ENCODE results near the gene GPN1. TPM values are rescaled to one million over a fixed set of nuclear protein-coding genes. Genes with fewer than 3 reads are reported as not detected.
A peak's percentile ranks its signal among the peaks of the same experiment; 100 is the strongest.

Gene GPN1
- total and polyA plus RNA-seq, 8 donors = 10.1 to 68.7 (median 29.9) TPM

GRCh38 chr2:27655155-27655951, 26.5 kb downstream of the GPN1 start:
- peaks cover 57 to 99% (median 99%) of the 10 kb centered on the region in 4 donors for H3K36me3 ChIP-seq
- H3K27ac ChIP-seq = no peak overlapping the region
- no peaks in the 10 kb centered on the region for H3K27me3 ChIP-seq
- 57 to 74% (median 68%) methylated on average over 7 of the region's 7 CpGs for WGBS, 5 donors
- H3K9me3 ChIP-seq = no peaks in the 10 kb centered on the region
- no peak overlapping the region for H3K4me3 ChIP-seq
- intact Hi-C loops (cut with DNase I; ENCODE audit: low total_unique reads) = no loop called here
- peaks cover 0 to 28% (median 0%) of the 10 kb centered on the region in 4 donors for H3K4me1 ChIP-seq
- no peak for TF ChIP-seq EP300 (IDR thresholded peaks at IDR 0.05)
- TF ChIP-seq CTCF (IDR thresholded peaks at IDR 0.05) = no peak
- no peak for TF ChIP-seq POLR2AphosphoS5 (IDR thresholded peaks at IDR 0.05)
- TF ChIP-seq POLR2A (IDR thresholded peaks at IDR 0.05) = no peak
- no peak for DNase-seq

GRCh38 chr2:27661371-27661770, 32.5 kb downstream of the GPN1 start:
- Histone ChIP-seq H3K4me3 (no peak overlapping the region), H3K9me3 (no peaks in the 10 kb centered on the region), H3K4me1 (peaks cover 17 to 63% (median 39%) of the 10 kb centered on the region in 4 donors), H3K27ac (no peak overlapping the region), H3K36me3 (peaks cover 27 to 57% (median 56%) of the 10 kb centered on the region in 4 donors), H3K27me3 (no peaks in the 10 kb centered on the region)
- no peak for DNase-seq
- 80 to 91% (median 90%) methylated on average over 1 of the region's 1 CpG for WGBS, 5 donors
- intact Hi-C loops (cut with DNase I; ENCODE audit: low total_unique reads) = no loop called here
- no peak for TF ChIP-seq EP300 (IDR thresholded peaks at IDR 0.05)
- TF ChIP-seq CTCF (IDR thresholded peaks at IDR 0.05) = no peak
- no peak for TF ChIP-seq POLR2A (IDR thresholded peaks at IDR 0.05)
- TF ChIP-seq POLR2AphosphoS5 (IDR thresholded peaks at IDR 0.05) = no peak

- Histone ChIP-seq H3K4me3 (peak within 1 kb of the TSS; percentile 66 to 99 (median 91)), H3K9me3 (no peaks in the 10 kb centered on the region), H3K27ac (peak within 1 kb of the TSS; percentile 83 to 96 (median 94)), H3K36me3 (peaks cover 23 to 56% (median 54%) of the 10 kb centered on the region in 4 donors), H3K4me1 (peaks cover 17 to 54% (median 43%) of the 10 kb centered on the region in 4 donors), H3K27me3 (no peaks in the 10 kb centered on the region)
- peak; percentile 6 to 59 (median 53) for TF ChIP-seq POLR2AphosphoS5 (IDR thresholded peaks at IDR 0.05)
- TF ChIP-seq EP300 (IDR thresholded peaks at IDR 0.05) = no peak
- intact Hi-C loops (cut with DNase I; ENCODE audit: low total_unique reads) = no loop called here
- peak; percentile 74 to 91 for DNase-seq
- 0 to 1% (median 0%) methylated on average over 52 to 56 of the region's 56 CpGs for WGBS, 5 donors
These were observed 34.7 kb downstream of the GPN1 start, which contains the start of the genes SLC4A1AP and SUPT7L for GRCh38 chr2:27663285-27664153. Gene SLC4A1AP, plus strand, starts transcription at chr2:27663889. Its CDS starts 26 bp downstream, at chr2:27663915. Gene SUPT7L, minus strand, starts transcription at chr2:27663614. Its CDS starts 1,422 bp downstream, at chr2:27662192.

GRCh38 chr2:27664154-27664574, 35.3 kb downstream of the GPN1 start:
- H3K36me3 ChIP-seq = peaks cover 28 to 57% (median 55%) of the 10 kb centered on the region in 4 donors
- TF ChIP-seq POLR2AphosphoS5 (IDR thresholded peaks at IDR 0.05) (no peak), CTCF (IDR thresholded peaks at IDR 0.05) (no peak), EP300 (IDR thresholded peaks at IDR 0.05) (no peak), POLR2A (IDR thresholded peaks at IDR 0.05) (no peak)
- H3K4me3 ChIP-seq = peak overlapping the region; percentile 66 to 99 (median 91)
- 2 to 12% (median 4%) methylated on average over 9 to 28 of the region's 28 CpGs for WGBS, 5 donors
- H3K27me3 ChIP-seq = no peaks in the 10 kb centered on the region
- no peak for DNase-seq
- peaks cover 17 to 54% (median 40%) of the 10 kb centered on the region in 4 donors for H3K4me1 ChIP-seq
- intact Hi-C loops (cut with DNase I; ENCODE audit: low total_unique reads) = no loop called here
- peak overlapping the region; percentile 83 to 96 (median 94) for H3K27ac ChIP-seq
- no peaks in the 10 kb centered on the region for H3K9me3 ChIP-seq

All from stomach (tissue), 9 donors.